HL-60 (cell line): ENCODE data around the gene CD40.

ENCODE experiments used
- CTCF ChIP-seq: IDR thresholded peaks from one replicate; pipeline ENCODE4 v1.5.1; 2011; ENCODE audit warnings: low read length, control low read depth, inconsistent platforms; ENCODE audit not compliant: insufficient read depth
- POLR2AphosphoS5 ChIP-seq: IDR thresholded peaks from 2 replicates; pipeline ENCODE4 v1.6.1; 2012; ENCODE audit warnings: low read depth
- REST ChIP-seq: IDR thresholded peaks from 2 replicates; pipeline ENCODE4 v1.6.1; 2012; ENCODE audit warnings: low read depth; ENCODE audit not compliant: insufficient replicate concordance

- TF ChIP-seq CTCF, result no peak
- no peak for TF ChIP-seq REST
- no peak for TF ChIP-seq POLR2AphosphoS5
Observed at GRCh38 chr20:46112430-46113112, 5.5 kb upstream of the CD40 start.
